ENCODE measurements around the gene P2RX5.

Gene P2RX5

DNA sequence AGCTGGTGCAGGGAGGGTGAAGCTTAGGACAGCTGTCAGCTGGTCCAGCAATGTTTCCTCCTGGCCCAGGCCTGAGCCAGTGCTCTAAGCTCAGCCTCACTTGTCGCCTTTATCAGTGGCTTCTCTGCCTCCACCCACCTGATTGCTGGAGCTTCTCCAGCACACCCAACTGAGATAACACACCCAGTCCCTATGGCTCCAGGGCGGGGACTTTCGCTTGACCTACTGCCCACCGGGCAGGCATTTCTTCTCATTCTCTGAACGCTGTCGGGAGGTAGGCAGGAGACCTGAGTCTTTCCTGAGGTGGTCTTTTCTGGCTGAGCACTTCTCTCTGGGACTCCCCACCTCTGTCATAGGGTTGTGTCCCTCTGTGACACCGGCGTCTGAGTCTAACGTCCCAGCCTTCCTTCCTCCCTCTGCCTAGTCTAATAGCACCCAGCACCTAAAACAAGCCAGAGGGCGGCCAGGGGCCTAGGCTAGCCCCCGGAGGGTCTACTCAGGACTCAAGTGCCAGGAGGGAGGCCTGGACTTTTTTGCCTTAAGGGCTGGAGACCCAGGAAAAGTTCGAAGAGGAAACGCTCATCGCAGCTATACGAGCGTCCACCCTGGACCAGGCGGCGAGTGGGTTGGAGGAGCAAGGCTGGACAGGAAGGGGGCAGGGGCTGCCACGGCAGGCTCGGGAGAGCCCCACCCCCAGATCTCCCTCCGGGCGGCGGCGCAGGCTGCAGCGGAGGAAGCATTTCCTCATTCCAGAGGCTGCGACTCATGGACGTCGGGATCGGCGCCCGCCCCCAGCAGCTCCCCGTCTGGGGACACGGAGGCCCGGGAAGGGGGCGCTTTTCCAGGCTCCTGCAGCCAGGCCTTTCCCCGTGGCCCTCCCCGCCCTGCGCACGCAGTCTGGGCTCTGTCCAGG lies 28.3 kb downstream of the P2RX5 start (continued):
- TF ChIP-seq ZNF324 (tag by site-specific recombination; IDR thresholded peaks at IDR 0.05) (no peak; the same call in 1 of the 2 replicates), KLF9 (tag by site-specific recombination; IDR thresholded peaks at IDR 0.05; ENCODE audit: low read depth) (peak; percentile 65), ZNF394 (tag by site-specific recombination; IDR thresholded peaks at IDR 0.05; ENCODE audit: borderline replicate concordance) (0 out of 2 replicates have a peak, but pooled peaks have one; percentile 19), ZNF266 (tag by site-specific recombination; IDR thresholded peaks at IDR 0.05; ENCODE audit: low read depth) (no peak), ZNF76 (tag by site-specific recombination; IDR thresholded peaks at IDR 0.05; ENCODE audit: borderline replicate concordance, low read depth) (0 out of 2 replicates have a peak, but pooled peaks have one; percentile 35), ZFHX2 (tag by site-specific recombination; conservative IDR thresholded peaks at IDR 0.05) (peak; percentile 69), HOXC10 (CRISPR knock-in tag; IDR thresholded peaks at IDR 0.05) (no peak), ZBTB21 (tag by site-specific recombination; IDR thresholded peaks at IDR 0.05) (0 out of 2 replicates have a peak, but pooled peaks have one; percentile 32), GLIS2 (tag by site-specific recombination; IDR thresholded peaks at IDR 0.05) (peak; percentile 96), ZNF2 (tag by site-specific recombination; IDR thresholded peaks at IDR 0.05) (no peak; the same call in 1 of the 2 replicates), ZNF776 (tag by site-specific recombination; IDR thresholded peaks at IDR 0.05; ENCODE audit: borderline replicate concordance) (no peak), KLF1 (tag by site-specific recombination; IDR thresholded peaks at IDR 0.05) (peak; percentile 66), ZNF596 (tag by site-specific recombination; IDR thresholded peaks at IDR 0.05) (no peak), GLI4 (tag by site-specific recombination; IDR thresholded peaks at IDR 0.05) (0 out of 2 replicates have a peak, but pooled peaks have one; percentile 37), ZNF629 (tag by site-specific recombination; IDR thresholded peaks at IDR 0.05) (peak; percentile 64; the same call in 1 of the 2 replicates), KLF16 (tag by site-specific recombination; IDR thresholded peaks at IDR 0.05) (0 out of 2 replicates have a peak, but pooled peaks have one; percentile 74), KLF8 (tag by site-specific recombination; IDR thresholded peaks at IDR 0.05) (peak; percentile 78; the same call in 1 of the 2 replicates), SP7 (tag by site-specific recombination; IDR thresholded peaks at IDR 0.05) (peak; percentile 70; the same call in 1 of the 2 replicates), ZBTB20 (tag by site-specific recombination; IDR thresholded peaks at IDR 0.05) (peak; percentile 88), ZIC2 (tag by site-specific recombination; IDR thresholded peaks at IDR 0.05) (peak; percentile 15), GLIS1 (tag by site-specific recombination; IDR thresholded peaks at IDR 0.05) (peak; percentile 75), IKZF3 (tag by site-specific recombination; IDR thresholded peaks at IDR 0.05) (peak; percentile 72; the same call in 1 of the 2 replicates), ZNF335 (tag by site-specific recombination; conservative IDR thresholded peaks at IDR 0.05) (peak; percentile 63), ZBTB48 (tag by site-specific recombination; IDR thresholded peaks at IDR 0.05) (0 out of 2 replicates have a peak, but pooled peaks have one; percentile 81)
- TF ChIP-seq, protein P1, sequence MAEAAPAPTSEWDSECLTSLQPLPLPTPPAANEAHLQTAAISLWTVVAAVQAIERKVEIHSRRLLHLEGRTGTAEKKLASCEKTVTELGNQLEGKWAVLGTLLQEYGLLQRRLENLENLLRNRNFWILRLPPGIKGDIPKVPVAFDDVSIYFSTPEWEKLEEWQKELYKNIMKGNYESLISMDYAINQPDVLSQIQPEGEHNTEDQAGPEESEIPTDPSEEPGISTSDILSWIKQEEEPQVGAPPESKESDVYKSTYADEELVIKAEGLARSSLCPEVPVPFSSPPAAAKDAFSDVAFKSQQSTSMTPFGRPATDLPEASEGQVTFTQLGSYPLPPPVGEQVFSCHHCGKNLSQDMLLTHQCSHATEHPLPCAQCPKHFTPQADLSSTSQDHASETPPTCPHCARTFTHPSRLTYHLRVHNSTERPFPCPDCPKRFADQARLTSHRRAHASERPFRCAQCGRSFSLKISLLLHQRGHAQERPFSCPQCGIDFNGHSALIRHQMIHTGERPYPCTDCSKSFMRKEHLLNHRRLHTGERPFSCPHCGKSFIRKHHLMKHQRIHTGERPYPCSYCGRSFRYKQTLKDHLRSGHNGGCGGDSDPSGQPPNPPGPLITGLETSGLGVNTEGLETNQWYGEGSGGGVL (tag by site-specific recombination; IDR thresholded peaks at IDR 0.05), result peak; percentile 25; the same call in 1 of the 2 replicates
- TF ChIP-seq, protein P2, sequence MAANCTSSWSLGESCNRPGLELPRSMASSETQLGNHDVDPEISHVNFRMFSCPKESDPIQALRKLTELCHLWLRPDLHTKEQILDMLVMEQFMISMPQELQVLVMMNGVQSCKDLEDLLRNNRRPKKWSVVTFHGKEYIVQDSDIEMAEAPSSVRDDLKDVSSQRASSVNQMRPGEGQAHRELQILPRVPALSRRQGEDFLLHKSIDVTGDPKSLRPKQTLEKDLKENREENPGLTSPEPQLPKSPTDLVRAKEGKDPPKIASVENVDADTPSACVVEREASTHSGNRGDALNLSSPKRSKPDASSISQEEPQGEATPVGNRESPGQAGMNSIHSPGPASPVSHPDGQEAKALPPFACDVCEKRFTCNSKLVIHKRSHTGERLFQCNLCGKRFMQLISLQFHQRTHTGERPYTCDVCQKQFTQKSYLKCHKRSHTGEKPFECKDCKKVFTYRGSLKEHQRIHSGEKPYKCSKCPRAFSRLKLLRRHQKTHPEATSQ (tag by site-specific recombination; IDR thresholded peaks at IDR 0.05), result no peak
- TF ChIP-seq, protein P3, sequence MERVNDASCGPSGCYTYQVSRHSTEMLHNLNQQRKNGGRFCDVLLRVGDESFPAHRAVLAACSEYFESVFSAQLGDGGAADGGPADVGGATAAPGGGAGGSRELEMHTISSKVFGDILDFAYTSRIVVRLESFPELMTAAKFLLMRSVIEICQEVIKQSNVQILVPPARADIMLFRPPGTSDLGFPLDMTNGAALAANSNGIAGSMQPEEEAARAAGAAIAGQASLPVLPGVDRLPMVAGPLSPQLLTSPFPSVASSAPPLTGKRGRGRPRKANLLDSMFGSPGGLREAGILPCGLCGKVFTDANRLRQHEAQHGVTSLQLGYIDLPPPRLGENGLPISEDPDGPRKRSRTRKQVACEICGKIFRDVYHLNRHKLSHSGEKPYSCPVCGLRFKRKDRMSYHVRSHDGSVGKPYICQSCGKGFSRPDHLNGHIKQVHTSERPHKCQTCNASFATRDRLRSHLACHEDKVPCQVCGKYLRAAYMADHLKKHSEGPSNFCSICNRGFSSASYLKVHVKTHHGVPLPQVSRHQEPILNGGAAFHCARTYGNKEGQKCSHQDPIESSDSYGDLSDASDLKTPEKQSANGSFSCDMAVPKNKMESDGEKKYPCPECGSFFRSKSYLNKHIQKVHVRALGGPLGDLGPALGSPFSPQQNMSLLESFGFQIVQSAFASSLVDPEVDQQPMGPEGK (tag by site-specific recombination; IDR thresholded peaks at IDR 0.05), result peak; percentile 89
- TF ChIP-seq, protein P4, sequence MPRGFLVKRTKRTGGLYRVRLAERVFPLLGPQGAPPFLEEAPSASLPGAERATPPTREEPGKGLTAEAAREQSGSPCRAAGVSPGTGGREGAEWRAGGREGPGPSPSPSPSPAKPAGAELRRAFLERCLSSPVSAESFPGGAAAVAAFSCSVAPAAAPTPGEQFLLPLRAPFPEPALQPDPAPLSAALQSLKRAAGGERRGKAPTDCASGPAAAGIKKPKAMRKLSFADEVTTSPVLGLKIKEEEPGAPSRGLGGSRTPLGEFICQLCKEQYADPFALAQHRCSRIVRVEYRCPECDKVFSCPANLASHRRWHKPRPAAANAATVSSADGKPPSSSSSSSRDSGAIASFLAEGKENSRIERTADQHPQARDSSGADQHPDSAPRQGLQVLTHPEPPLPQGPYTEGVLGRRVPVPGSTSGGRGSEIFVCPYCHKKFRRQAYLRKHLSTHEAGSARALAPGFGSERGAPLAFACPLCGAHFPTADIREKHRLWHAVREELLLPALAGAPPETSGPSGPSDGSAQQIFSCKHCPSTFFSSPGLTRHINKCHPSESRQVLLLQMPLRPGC (tag by site-specific recombination; IDR thresholded peaks at IDR 0.05), result no peak
- TF ChIP-seq, protein P5, sequence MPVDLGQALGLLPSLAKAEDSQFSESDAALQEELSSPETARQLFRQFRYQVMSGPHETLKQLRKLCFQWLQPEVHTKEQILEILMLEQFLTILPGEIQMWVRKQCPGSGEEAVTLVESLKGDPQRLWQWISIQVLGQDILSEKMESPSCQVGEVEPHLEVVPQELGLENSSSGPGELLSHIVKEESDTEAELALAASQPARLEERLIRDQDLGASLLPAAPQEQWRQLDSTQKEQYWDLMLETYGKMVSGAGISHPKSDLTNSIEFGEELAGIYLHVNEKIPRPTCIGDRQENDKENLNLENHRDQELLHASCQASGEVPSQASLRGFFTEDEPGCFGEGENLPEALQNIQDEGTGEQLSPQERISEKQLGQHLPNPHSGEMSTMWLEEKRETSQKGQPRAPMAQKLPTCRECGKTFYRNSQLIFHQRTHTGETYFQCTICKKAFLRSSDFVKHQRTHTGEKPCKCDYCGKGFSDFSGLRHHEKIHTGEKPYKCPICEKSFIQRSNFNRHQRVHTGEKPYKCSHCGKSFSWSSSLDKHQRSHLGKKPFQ (tag by site-specific recombination; IDR thresholded peaks at IDR 0.05), result no peak
- TF ChIP-seq, protein P6, sequence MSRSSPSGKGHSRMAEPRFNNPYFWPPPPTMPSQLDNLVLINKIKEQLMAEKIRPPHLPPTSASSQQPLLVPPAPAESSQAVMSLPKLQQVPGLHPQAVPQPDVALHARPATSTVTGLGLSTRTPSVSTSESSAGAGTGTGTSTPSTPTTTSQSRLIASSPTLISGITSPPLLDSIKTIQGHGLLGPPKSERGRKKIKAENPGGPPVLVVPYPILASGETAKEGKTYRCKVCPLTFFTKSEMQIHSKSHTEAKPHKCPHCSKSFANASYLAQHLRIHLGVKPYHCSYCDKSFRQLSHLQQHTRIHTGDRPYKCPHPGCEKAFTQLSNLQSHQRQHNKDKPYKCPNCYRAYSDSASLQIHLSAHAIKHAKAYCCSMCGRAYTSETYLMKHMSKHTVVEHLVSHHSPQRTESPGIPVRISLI (tag by site-specific recombination; IDR thresholded peaks at IDR 0.05), result no peak

Data from HEK293 (cell line).